HG02840 (cell line): Measurements from ENCODE around the gene SEC62.
"Not testable (repeated sequence)": the region's sequence is repeated elsewhere in the genome, so short reads cannot be mapped to it uniquely, and the experiment has no call there.

ENCODE experiments used
- ATAC-seq: cut with Tn5 transposase; IDR thresholded peaks from one replicate; pipeline ENCODE4 v1.9.1; 2021; ENCODE audit warnings: mild to moderate bottlenecking, moderate library complexity, moderate number of reproducible peaks; ENCODE audit not compliant: unreplicated experiment, low FRiP score

The SEC62 gene

GRCh38 chr3:170007031-170007663 is 40.5 kb downstream of the SEC62 start:
- peak; percentile 77 for ATAC-seq

GRCh38 chr3:170010498-170010897 is 43.9 kb downstream of the SEC62 start:
- ATAC-seq = no peak

- no peak for ATAC-seq
These were observed 46.2 kb downstream of the SEC62 start for GRCh38 chr3:170012683-170013400.

GRCh38 chr3:170016057-170016456 is 49.5 kb downstream of the SEC62 start:
- ATAC-seq = no peak

GRCh38 chr3:170019306-170019705 is 52.7 kb downstream of the SEC62 start:
- ATAC-seq = not testable (repeated sequence)

- ATAC-seq = no peak
These were observed 54.5 kb downstream of the SEC62 start for GRCh38 chr3:170021083-170021482.

GRCh38 chr3:170022336-170022735 is 55.7 kb downstream of the SEC62 start:
- ATAC-seq = no peak

GRCh38 chr3:170023165-170023564 is 56.6 kb downstream of the SEC62 start:
- ATAC-seq = no peak

- no peak for ATAC-seq
These were observed 58.0 kb downstream of the SEC62 start for GRCh38 chr3:170024581-170024980.

GRCh38 chr3:170027233-170028102 is 60.9 kb downstream of the SEC62 start:
- ATAC-seq = no peak

- no peak for ATAC-seq
These were observed 66.9 kb downstream of the SEC62 start for GRCh38 chr3:170033489-170033888.

- peak; percentile 84 for ATAC-seq
These were observed 71.1 kb downstream of the SEC62 start, which contains the start of gene GPR160 for GRCh38 chr3:170037463-170038433. Gene GPR160, plus strand, starts transcription at chr3:170037995. Its CDS starts 45,978 bp downstream, at chr3:170083973.

GRCh38 chr3:170038434-170039110 is 72.0 kb downstream of the SEC62 start:
- ATAC-seq = peak; percentile 11

GRCh38 chr3:170040418-170040817 is 73.8 kb downstream of the SEC62 start:
- ATAC-seq = no peak

GRCh38 chr3:170043506-170043905 is 76.9 kb downstream of the SEC62 start:
- ATAC-seq = no peak

GRCh38 chr3:170044271-170044670 is 77.7 kb downstream of the SEC62 start:
- no peak for ATAC-seq

- ATAC-seq = peak; percentile 68
These were observed 78.2 kb downstream of the SEC62 start for GRCh38 chr3:170044795-170045244.

GRCh38 chr3:170046269-170047132 is 79.9 kb downstream of the SEC62 start:
- no peak for ATAC-seq

GRCh38 chr3:170047133-170047404 is 80.5 kb downstream of the SEC62 start:
- ATAC-seq = no peak
